LoVo (cell line): Measurements from ENCODE around the gene DCK.
"Not testable (repeated sequence)": the region's sequence is repeated elsewhere in the genome, so short reads cannot be mapped to it uniquely, and the experiment has no call there.

Experiments used
- DNase-seq: peaks from one replicate; pipeline ENCODE4 v3.0.0-alpha.2; 2016; ENCODE audit warnings: low spot score

DCK gene

GRCh38 chr4:70993181-70994068, at the start of gene DCK:
Gene DCK, plus strand, starts transcription at chr4:70993649. Its CDS starts 187 bp downstream, at chr4:70993836.
- DNase-seq = peak; percentile 91

GRCh38 chr4:70945046-70945445, 48.4 kb upstream of the DCK start:
- DNase-seq = no peak

- no peak for DNase-seq
Observed at GRCh38 chr4:70945452-70946055, 47.9 kb upstream of the DCK start.

- DNase-seq = no peak
Observed at GRCh38 chr4:70946939-70947338, 46.5 kb upstream of the DCK start.

- no peak for DNase-seq
Observed at GRCh38 chr4:70948665-70949260, 44.7 kb upstream of the DCK start.

- DNase-seq = no peak
Observed at GRCh38 chr4:70954032-70954431, 39.4 kb upstream of the DCK start.

- DNase-seq = no peak
Observed at GRCh38 chr4:70956549-70957210, 36.8 kb upstream of the DCK start.

GRCh38 chr4:70958681-70959080, 34.8 kb upstream of the DCK start:
- DNase-seq = no peak

GRCh38 chr4:70969076-70969475, 24.4 kb upstream of the DCK start:
- no peak for DNase-seq

GRCh38 chr4:70976252-70976651, 17.2 kb upstream of the DCK start:
- no peak for DNase-seq

GRCh38 chr4:70979445-70980008, 13.9 kb upstream of the DCK start:
- DNase-seq = no peak

GRCh38 chr4:70980196-70980595, 13.3 kb upstream of the DCK start:
- no peak for DNase-seq

GRCh38 chr4:70984106-70984505, 9.3 kb upstream of the DCK start:
- no peak for DNase-seq

GRCh38 chr4:70984589-70984988, 8.9 kb upstream of the DCK start:
- no peak for DNase-seq

GRCh38 chr4:70991596-70991995, 1.9 kb upstream of the DCK start:
- no peak for DNase-seq

- peak; percentile 8 for DNase-seq
Observed at GRCh38 chr4:70992391-70992881, 1.0 kb upstream of the DCK start.

- DNase-seq = no peak
Observed at GRCh38 chr4:70994069-70994366, 569 bp downstream of the DCK start.

GRCh38 chr4:70994387-70995099, 1.1 kb downstream of the DCK start:
- DNase-seq = no peak

- no peak for DNase-seq
Observed at GRCh38 chr4:70996018-70996360, 2.5 kb downstream of the DCK start.

GRCh38 chr4:70997036-70997435, 3.6 kb downstream of the DCK start:
- no peak for DNase-seq

GRCh38 chr4:70997546-70997945, 4.1 kb downstream of the DCK start:
- no peak for DNase-seq

GRCh38 chr4:70999639-71000038, 6.2 kb downstream of the DCK start:
- DNase-seq = not testable (repeated sequence)
